Hepatocyte (in vitro differentiated cells): ENCODE results near the gene CTNNA1.

Experiments
- EZH2 ChIP-seq: fragments of 200-600 bp; sonication (generic); IDR thresholded peaks from 2 replicates; pipeline ENCODE4 v1.6.1; 2016; ENCODE audit warnings: antibody characterized with exemption, mild to moderate bottlenecking, borderline replicate concordance
- EZH2phosphoT487 ChIP-seq: fragments of 200-600 bp; sonication (generic); IDR thresholded peaks from one replicate; pipeline ENCODE4 v1.6.1; 2018; ENCODE audit warnings: antibody characterized with exemption, mild to moderate bottlenecking, low read depth, moderate library complexity; ENCODE audit not compliant: unreplicated experiment, severe bottlenecking
- TF ChIP-seq, protein P1 (sequence below): fragments of 200-600 bp; sonication (generic); IDR thresholded peaks from 2 replicates; pipeline ENCODE4 v1.5.1; 2016; ENCODE audit warnings: antibody characterized with exemption, mild to moderate bottlenecking; ENCODE audit not compliant: poor library complexity

DNA sequence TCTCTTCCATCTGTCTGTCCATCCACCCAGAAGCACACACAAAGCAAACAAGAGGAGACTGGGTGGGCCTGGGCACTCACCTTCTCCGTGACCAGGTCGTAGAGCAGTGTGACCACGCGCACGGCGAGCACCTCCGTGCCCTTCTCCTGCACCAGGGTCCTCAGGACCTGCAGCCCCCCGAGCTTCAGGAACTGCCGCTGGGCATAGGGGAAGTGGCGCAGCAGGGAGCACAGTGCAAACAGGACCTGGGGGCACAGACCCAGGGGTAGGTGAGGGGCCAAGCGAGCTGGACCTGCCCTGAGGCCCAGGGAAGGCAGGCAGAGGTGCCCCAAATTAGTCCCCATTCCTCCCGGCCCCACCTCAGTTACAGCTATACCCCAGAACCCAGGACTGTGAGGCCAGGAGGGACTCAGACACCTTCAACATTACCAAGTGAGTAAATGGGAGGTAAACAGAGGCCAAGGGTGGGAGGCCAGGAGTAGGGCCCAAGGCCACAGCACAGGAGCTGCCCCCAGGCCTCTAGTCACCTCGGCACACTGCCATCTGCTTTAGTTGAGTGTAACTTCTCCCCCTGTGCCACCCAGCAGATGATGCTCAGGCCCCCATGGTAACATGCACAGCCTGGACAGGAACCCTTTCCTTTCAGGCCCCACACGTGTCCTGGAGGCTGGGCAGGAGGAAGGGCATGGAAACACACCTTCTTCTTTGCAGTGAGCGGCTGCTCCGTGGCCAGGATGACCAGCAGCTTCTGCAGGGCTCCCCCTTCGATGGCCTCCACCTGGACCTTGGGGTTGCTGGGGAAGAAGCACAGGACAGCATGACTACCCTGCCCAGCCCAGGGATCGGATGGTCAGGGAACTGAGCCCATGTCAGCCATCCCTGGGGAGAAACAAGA lies 198.1 kb downstream of the CTNNA1 start:
- TF ChIP-seq, protein P1, sequence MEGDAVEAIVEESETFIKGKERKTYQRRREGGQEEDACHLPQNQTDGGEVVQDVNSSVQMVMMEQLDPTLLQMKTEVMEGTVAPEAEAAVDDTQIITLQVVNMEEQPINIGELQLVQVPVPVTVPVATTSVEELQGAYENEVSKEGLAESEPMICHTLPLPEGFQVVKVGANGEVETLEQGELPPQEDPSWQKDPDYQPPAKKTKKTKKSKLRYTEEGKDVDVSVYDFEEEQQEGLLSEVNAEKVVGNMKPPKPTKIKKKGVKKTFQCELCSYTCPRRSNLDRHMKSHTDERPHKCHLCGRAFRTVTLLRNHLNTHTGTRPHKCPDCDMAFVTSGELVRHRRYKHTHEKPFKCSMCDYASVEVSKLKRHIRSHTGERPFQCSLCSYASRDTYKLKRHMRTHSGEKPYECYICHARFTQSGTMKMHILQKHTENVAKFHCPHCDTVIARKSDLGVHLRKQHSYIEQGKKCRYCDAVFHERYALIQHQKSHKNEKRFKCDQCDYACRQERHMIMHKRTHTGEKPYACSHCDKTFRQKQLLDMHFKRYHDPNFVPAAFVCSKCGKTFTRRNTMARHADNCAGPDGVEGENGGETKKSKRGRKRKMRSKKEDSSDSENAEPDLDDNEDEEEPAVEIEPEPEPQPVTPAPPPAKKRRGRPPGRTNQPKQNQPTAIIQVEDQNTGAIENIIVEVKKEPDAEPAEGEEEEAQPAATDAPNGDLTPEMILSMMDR: no peak
- TF ChIP-seq EZH2 (no peak), EZH2phosphoT487 (no peak)
